Activated B cell treated with CpG ODN at 0.5 μM for 24 hours (primary cell): ENCODE measurements around the gene SLCO2A1. TPM values are rescaled to one million over a fixed set of nuclear protein-coding genes. Genes with fewer than 3 reads are reported as not detected.

ENCODE experiments used
- ATAC-seq: fragments of 200-7000 bp; cut with Tn5 transposase; one replicate; pipeline ENCODE4 v1.10.0; 2021; ENCODE audit warnings: low read depth, mild to moderate bottlenecking, moderate library complexity
- CTCF ChIA-PET: fragments of 350-600 bp; sonication (Branson Sonifier 250); formaldehyde crosslinking; loops from one replicate; lab custom pipeline; 2021; ENCODE audit warnings: antibody characterized with exemption; lab: Charles Lee
- POLR2A ChIA-PET: fragments of 350-600 bp; sonication (Branson Sonifier 250); formaldehyde crosslinking; loops from one replicate; lab custom pipeline; 2021; ENCODE audit warnings: antibody characterized with exemption; lab: Charles Lee
- DNase-seq: peaks from one replicate; pipeline ENCODE4 v3.0.0; 2022
- H3K27ac Mint-ChIP-seq: one replicate; pipeline ENCODE4 v1.8.0; 2020; ENCODE audit warnings: mixed read lengths
- H3K27me3 Mint-ChIP-seq: one replicate; pipeline ENCODE4 v1.8.0; 2021; ENCODE audit warnings: mixed read lengths
- H3K36me3 Mint-ChIP-seq: one replicate; pipeline ENCODE4 v1.8.0; 2021; ENCODE audit warnings: low read depth, mixed read lengths
- H3K4me1 Mint-ChIP-seq: one replicate; pipeline ENCODE4 v1.8.0; 2021; ENCODE audit warnings: mixed read lengths
- H3K4me3 Mint-ChIP-seq: one replicate; pipeline ENCODE4 v1.8.0; 2020; ENCODE audit warnings: mild to moderate bottlenecking, mixed read lengths
- H3K9me3 Mint-ChIP-seq: one replicate; pipeline ENCODE4 v1.8.0; 2020; ENCODE audit warnings: mixed read lengths
- intact Hi-C: fragments of 100-400 bp; cut with micrococcal nuclease; formaldehyde crosslinking; loops from one replicate; pipeline ENCODE4 v1.15.1; 2024
- total RNA-seq: library from RNA; stranded (reverse); gene quantifications from 2 replicates; pipeline ENCODE4 v1.2.3, GENCODE V29; 2022
- TF ChIP-seq, protein P1 (sequence below): fragments of 200-600 bp; IDR thresholded peaks from one replicate; pipeline ENCODE4 v1.8.0; 2022; ENCODE audit warnings: antibody characterized with exemption, mild to moderate bottlenecking

Gene SLCO2A1
- total RNA-seq, 1 donor from 2014 or later = not detected

DNA sequence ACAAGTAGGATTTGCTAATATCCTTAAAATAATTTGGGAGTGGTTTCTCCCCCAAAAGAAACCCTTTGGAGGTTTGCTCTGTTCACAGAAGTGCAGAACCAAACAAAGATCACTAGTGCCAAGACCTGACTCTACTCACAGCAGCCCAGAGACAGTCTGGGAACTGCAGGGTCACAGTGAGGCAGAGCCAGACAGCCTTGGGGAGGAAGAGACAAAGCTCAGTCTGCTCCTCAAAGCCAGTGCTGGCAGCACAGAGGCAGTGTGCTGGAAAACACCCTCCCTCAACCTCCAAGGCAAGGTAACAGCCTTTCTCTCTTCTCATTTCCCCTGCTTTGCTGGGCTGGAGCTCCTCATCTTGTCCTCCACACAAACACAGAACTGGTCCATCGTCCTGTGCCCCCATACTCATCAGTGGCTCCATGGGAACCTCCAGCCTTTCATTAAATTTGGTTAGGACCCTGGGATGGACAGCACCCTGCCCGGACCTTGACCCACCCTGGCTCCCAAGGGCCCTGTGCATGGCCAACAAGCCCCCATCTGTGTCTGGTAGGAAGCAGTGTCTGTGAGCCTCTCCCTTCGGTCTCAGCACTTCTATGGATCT lies 146.6 kb downstream of the SLCO2A1 start:
- intact Hi-C loops = no loop called here
- Mint-ChIP-seq H3K27ac (no peak overlapping the region), H3K9me3 (peaks cover 5% of the 10 kb centered on the region), H3K36me3 (no peaks in the 10 kb centered on the region), H3K27me3 (peaks cover 14% of the 10 kb centered on the region), H3K4me1 (no peaks in the 10 kb centered on the region), H3K4me3 (no peak overlapping the region)
- ChIA-PET POLR2A (no interaction called here), CTCF (no interaction called here)
- TF ChIP-seq, protein P1, sequence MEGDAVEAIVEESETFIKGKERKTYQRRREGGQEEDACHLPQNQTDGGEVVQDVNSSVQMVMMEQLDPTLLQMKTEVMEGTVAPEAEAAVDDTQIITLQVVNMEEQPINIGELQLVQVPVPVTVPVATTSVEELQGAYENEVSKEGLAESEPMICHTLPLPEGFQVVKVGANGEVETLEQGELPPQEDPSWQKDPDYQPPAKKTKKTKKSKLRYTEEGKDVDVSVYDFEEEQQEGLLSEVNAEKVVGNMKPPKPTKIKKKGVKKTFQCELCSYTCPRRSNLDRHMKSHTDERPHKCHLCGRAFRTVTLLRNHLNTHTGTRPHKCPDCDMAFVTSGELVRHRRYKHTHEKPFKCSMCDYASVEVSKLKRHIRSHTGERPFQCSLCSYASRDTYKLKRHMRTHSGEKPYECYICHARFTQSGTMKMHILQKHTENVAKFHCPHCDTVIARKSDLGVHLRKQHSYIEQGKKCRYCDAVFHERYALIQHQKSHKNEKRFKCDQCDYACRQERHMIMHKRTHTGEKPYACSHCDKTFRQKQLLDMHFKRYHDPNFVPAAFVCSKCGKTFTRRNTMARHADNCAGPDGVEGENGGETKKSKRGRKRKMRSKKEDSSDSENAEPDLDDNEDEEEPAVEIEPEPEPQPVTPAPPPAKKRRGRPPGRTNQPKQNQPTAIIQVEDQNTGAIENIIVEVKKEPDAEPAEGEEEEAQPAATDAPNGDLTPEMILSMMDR = no peak
- DNase-seq = no peak
- ATAC-seq = no peak

DNA sequence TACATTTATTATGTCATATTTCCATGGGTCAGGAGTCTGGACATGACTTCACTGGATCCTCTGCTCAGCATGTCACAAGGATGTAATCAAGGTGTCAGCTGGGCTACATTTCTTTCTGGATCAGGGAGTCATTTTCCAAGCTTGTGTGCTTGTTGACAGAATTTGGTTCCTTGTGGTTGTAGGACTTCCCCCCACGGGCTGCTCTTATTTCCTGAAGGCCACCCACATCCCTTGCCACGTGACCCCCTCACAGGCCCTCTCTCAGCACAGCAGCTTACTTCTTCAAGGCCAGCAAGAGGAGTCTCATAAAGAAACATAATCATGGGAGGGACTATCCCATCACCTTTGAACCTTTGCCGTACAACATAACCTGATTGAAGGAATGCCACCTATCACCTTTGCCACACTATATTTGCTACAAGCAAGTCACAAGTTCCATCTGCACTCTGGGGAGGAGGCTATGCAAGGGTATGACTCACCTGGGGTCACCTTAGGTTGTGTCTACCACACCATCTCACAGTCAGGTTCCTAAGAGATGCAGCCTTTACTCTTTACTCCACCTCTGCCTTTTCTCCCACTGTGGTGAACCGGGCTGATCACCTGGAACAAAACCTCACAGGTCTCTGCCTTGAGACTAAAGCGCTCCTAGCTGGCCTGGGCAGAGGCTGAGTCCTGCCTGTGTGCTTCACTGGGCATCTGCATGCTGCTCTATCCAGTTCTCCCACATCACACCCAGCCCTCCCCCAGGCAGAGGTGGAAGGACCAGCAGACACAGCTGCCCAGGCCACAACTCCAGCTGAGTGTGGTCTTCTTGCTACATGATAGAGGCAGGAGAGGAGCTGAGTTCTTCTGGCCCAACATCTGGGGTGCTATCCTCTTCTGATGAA lies 147.5 kb downstream of the SLCO2A1 start:
- Mint-ChIP-seq H3K27ac (no peak overlapping the region), H3K4me1 (no peaks in the 10 kb centered on the region), H3K27me3 (peaks cover 14% of the 10 kb centered on the region), H3K9me3 (peaks cover 11% of the 10 kb centered on the region), H3K36me3 (no peaks in the 10 kb centered on the region), H3K4me3 (no peak overlapping the region)
- CTCF ChIA-PET = no interaction called here
- DNase-seq (no peak), ATAC-seq (no peak)
- intact Hi-C loops = no loop called here
- TF ChIP-seq, protein P1 = no peak
- POLR2A ChIA-PET = no interaction called here

DNA sequence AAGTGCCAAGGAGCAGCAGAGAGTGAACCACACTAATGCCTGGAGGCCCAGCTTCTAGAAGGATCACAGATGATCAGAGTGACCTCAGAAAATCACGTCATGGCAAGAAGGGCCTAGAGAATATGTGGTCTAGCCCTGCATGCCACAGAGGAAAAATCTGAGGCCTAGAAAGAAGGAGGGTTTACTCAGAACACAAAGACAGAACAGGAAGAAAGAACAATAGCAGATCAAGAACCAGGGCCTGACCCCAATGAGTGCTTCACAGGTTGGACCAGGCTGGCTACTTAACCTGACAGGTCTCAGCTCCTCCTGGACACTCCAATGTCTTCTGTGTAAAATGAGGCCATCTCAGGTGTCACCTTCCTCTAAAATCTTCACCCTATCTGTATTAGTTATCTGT lies 148.2 kb downstream of the SLCO2A1 start:
- no peak for ATAC-seq
- Mint-ChIP-seq H3K27ac (no peak overlapping the region), H3K27me3 (peaks cover 14% of the 10 kb centered on the region), H3K9me3 (peaks cover 14% of the 10 kb centered on the region), H3K36me3 (no peaks in the 10 kb centered on the region), H3K4me3 (no peak overlapping the region), H3K4me1 (no peaks in the 10 kb centered on the region)
- TF ChIP-seq, protein P1 = no peak
- CTCF ChIA-PET = no interaction called here
- DNase-seq = no peak
- POLR2A ChIA-PET = no interaction called here
- intact Hi-C loops = no loop called here

DNA sequence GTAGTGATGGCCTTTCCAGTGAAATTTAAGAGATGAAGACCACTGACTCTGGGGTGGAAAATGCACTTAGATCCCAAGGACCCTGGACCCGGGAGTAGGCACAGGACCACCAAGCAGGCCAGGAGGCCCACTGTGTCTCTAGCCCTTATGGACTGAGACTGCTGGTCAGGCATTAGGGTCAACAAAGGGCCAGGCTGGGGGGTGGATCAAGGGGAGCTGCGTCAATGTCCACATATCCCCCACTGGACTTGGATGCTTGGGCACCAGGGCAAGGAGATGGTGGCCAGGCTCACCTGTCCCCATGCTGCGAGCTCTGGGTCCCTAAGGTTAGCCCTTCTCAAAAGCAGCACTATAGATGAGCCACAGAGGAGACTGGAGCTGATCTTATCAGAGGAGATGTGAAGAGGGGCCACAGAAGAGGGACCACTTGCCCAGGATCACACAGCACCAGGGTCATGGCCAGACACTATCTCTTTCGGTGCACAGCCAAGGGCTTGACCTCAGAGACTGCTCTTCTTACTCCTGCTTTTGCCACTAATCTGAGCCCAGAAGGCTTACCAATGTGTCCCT lies 148.8 kb downstream of the SLCO2A1 start:
- intact Hi-C loops = no loop called here
- Mint-ChIP-seq H3K27me3 (peaks cover 16% of the 10 kb centered on the region), H3K4me1 (no peaks in the 10 kb centered on the region), H3K36me3 (no peaks in the 10 kb centered on the region), H3K4me3 (no peak overlapping the region), H3K9me3 (peaks cover 14% of the 10 kb centered on the region), H3K27ac (no peak overlapping the region)
- ChIA-PET POLR2A (no interaction called here), CTCF (no interaction called here)
- no peak for ATAC-seq
- DNase-seq = no peak
- TF ChIP-seq, protein P1 = no peak

DNA sequence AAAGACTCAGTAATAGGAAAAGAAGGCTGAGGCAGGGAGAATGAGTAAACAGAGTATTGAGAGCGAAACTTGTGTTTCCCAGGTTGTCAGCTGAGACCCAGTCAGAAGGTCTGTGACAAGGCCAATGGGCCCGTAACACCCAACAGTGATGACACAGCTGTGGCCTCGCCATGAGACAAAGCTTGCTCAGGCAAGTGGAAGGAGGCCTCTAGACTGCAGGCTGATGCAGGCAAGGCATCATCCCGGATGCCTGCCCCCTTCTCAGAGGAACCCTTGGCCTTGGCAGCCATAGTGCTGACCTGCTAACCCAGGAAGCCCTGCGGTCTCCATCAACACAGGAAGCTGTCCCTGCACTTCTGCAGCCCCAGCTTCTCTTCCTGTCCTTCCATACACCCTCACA lies 149.4 kb downstream of the SLCO2A1 start:
- ChIA-PET CTCF (no interaction called here), POLR2A (no interaction called here)
- intact Hi-C loops = no loop called here
- Mint-ChIP-seq H3K4me3 (no peak overlapping the region), H3K36me3 (no peaks in the 10 kb centered on the region), H3K9me3 (peaks cover 14% of the 10 kb centered on the region), H3K27ac (no peak overlapping the region), H3K4me1 (no peaks in the 10 kb centered on the region), H3K27me3 (peaks cover 16% of the 10 kb centered on the region)
- DNase-seq (no peak), ATAC-seq (no peak)
- TF ChIP-seq, protein P1 = no peak
